Esophagus muscularis mucosa (tissue), 4 donors: ENCODE measurements around the gene NKTR. TPM values are rescaled to one million over a fixed set of nuclear protein-coding genes. Genes with fewer than 3 reads are reported as not detected.

Source experiments
- DNase-seq: peaks from one replicate; pipeline ENCODE4 v3.0.0-alpha.2; 2017; ENCODE audit errors: extremely low spot score
- H3K27ac ChIP-seq, 4 donors: fragments of 200-600 bp; sonication (generic); replicated peaks in 1 of 4; 1 replicate in 3 of 4; 2 replicates in 1 of 4; pipeline ENCODE4 v1.5.1; 2016 to 2019; ENCODE audit warnings: mild to moderate bottlenecking in 1 of 4
- H3K27me3 ChIP-seq, 4 donors: fragments of 200-600 bp; sonication (generic); one replicate each; pipeline versions ENCODE4 v1.5.1 to v1.6.0; 2016 to 2019
- H3K36me3 ChIP-seq, 4 donors: fragments of 200-600 bp; sonication (generic); one replicate each; pipeline ENCODE4 v1.5.1; 2016 to 2019
- H3K4me1 ChIP-seq, 4 donors: fragments of 200-600 bp; sonication (generic); one replicate each; pipeline ENCODE4 v1.5.1; 2016 to 2019
- H3K4me3 ChIP-seq, 4 donors: fragments of 200-600 bp; sonication (generic); 1 replicate in 2 of 4; 2 replicates in 2 of 4; pipeline ENCODE4 v1.5.1; 2016 to 2019; ENCODE audit warnings: mild to moderate bottlenecking in 4 of 4, moderate library complexity in 1 of 4
- H3K9me3 ChIP-seq, 4 donors: fragments of 200-600 bp; sonication (generic); 1 replicate in 3 of 4; 2 replicates in 1 of 4; pipeline ENCODE4 v1.5.1; 2016 to 2019
- EP300 ChIP-seq: sonication (generic); formaldehyde crosslinking; IDR thresholded peaks from one replicate; pipeline ENCODE4 v1.6.1; 2017; ENCODE audit warnings: antibody characterized with exemption
- POLR2A ChIP-seq: fragments of 450-650 bp; IDR thresholded peaks from one replicate; pipeline ENCODE4 v1.6.1; 2017; ENCODE audit warnings: antibody characterized with exemption, moderate library complexity, mild to moderate bottlenecking, low read depth
- POLR2AphosphoS5 ChIP-seq, 2 donors: sonication (generic); formaldehyde crosslinking; IDR thresholded peaks; one replicate each; pipeline ENCODE4 v1.6.1; 2017; ENCODE audit warnings: antibody characterized with exemption in 2 of 2
- WGBS: methylation state at CpG from one replicate; pipeline ENCODE4 v1.1.5; 2018; 5-methylcytosine and 5-hydroxymethylcytosine counted together
- intact Hi-C: fragments of 100-400 bp; cut with DNase I; formaldehyde crosslinking; loops from one replicate; pipeline ENCODE4 v1.15.1; 2023
- total RNA-seq, 4 donors: library from RNA; depleted of rRNA; stranded (reverse); fragments of >200 nt; gene quantifications; one replicate each; pipeline versions ENCODE4 v1.1.0 to v1.2.1, GENCODE V29; 2016
- TF ChIP-seq, protein P1 (sequence below), 3 experiments: fragments of 200-600 bp in 2 of 3; fragments of 450-650 bp in 1 of 3; sonication (generic) in 2 of 3; IDR thresholded peaks; one replicate each; pipeline ENCODE4 v1.5.1; 2017 to 2019; ENCODE audit warnings: antibody characterized with exemption in 3 of 3, mild to moderate bottlenecking in 2 of 3, moderate library complexity in 1 of 3

The NKTR gene
- total RNA-seq, 4 donors from 2014 or later, result 24.7 to 73.1 (median 36.0) TPM

DNA sequence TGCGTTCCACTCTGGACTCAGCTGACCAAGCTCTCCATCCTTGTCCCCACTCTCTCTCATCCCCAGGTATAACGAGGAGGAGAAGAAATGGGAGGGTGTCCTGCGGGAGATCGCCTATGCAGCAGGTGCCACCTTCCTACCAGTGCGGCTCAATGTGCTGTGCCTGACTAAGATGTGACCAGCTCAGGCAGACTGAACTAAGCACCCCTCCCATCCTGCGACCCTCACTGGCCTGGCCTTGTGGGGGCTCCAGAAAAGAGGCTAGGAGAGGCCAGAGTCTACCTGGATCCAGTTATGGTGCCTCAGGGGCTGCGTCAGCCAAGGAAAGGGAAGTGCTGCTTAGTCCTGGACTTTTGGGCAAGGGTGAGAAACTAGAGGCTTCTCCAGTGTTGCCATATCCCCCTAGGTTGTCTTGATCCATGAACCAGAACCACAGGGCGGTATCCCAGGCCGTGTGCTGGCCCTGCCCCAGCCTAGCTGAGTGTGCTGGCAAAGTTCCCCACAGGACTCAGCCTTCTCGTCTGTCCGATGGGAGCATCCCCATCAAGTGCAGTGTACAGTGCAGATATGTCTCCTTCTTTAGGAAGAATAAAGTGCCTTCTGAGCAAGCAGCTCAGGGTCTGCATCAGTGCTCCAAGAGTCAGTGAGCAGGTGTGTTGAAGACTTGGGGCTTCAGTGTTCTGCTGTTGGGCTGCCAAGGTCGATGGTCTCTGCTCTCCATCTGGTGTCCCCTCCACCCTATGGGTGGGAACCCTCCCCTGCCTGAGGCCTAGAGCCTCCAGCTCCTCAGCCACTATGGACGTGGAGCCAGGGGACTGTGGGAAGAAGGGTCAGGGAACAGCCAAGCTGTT, 91.6 kb downstream of the NKTR start:
- no peak overlapping the region for H3K4me3 ChIP-seq
- DNase-seq, result no peak
- H3K9me3 ChIP-seq, result no peaks in the 10 kb centered on the region
- H3K27ac ChIP-seq, result no peak overlapping the region
- 74% methylated on average over 9 of the region's 13 CpGs for WGBS
- TF ChIP-seq POLR2A, result no peak
- TF ChIP-seq, protein P1, sequence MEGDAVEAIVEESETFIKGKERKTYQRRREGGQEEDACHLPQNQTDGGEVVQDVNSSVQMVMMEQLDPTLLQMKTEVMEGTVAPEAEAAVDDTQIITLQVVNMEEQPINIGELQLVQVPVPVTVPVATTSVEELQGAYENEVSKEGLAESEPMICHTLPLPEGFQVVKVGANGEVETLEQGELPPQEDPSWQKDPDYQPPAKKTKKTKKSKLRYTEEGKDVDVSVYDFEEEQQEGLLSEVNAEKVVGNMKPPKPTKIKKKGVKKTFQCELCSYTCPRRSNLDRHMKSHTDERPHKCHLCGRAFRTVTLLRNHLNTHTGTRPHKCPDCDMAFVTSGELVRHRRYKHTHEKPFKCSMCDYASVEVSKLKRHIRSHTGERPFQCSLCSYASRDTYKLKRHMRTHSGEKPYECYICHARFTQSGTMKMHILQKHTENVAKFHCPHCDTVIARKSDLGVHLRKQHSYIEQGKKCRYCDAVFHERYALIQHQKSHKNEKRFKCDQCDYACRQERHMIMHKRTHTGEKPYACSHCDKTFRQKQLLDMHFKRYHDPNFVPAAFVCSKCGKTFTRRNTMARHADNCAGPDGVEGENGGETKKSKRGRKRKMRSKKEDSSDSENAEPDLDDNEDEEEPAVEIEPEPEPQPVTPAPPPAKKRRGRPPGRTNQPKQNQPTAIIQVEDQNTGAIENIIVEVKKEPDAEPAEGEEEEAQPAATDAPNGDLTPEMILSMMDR (IDR thresholded peaks at IDR 0.05), result no peak
- TF ChIP-seq EP300, result no peak
- TF ChIP-seq POLR2AphosphoS5 (IDR thresholded peaks at IDR 0.05), result no peak
- no peaks in the 10 kb centered on the region for H3K4me1 ChIP-seq
- intact Hi-C loops, result no loop called here
- no peaks in the 10 kb centered on the region for H3K36me3 ChIP-seq
- H3K27me3 ChIP-seq, result peaks cover 0 to 3% (median 0%) of the 10 kb centered on the region in 4 donors

DNA sequence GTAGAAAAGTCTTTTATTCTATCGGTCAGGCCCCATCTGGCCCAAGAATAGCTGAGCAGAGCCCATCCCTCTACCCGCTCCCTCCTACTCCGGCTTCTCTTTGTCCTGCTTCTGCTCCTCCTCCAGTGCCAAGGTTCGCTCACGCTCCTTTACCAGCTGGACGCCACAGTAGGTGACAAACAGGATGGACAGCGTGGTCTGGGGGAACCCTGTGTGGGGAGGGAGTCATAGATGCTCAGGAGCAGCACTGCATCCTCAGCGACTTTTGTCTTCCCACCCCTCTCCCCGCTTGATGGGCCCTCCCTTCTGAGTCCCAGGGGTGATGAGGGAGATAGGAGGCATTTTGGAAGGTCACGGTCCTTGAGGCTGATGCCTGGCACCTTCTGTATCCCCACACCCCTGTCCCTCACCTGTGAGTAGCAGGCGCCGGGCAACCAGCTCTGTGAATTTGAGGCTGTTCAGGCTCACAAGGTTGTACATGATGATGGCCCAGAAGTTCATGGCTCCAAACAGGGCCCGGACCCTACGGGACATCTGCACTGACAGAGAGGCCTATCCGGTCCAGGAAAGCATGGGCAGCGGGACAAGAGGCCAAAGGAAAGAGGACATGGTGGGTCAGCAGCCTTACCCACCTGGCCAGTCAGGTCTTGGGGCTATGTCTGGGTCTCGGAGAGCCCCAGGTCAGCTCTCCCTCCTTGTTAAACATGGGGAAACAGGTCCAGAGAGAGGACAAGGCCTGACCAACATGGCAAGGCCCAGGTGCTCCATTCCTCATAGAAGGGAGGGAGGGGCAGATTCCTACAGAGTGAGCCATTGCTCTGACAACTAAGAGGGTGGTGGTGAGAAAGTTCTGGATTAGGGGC, 92.4 kb downstream of the NKTR start:
- no peak for DNase-seq
- no peaks in the 10 kb centered on the region for H3K9me3 ChIP-seq
- no peak overlapping the region for H3K27ac ChIP-seq
- intact Hi-C loops, result no loop called here
- no peaks in the 10 kb centered on the region for H3K36me3 ChIP-seq
- H3K4me1 ChIP-seq, result no peaks in the 10 kb centered on the region
- H3K4me3 ChIP-seq, result no peak overlapping the region
- H3K27me3 ChIP-seq, result no peaks in the 10 kb centered on the region
- 92% methylated on average over 17 of the region's 17 CpGs for WGBS
- TF ChIP-seq POLR2AphosphoS5 (IDR thresholded peaks at IDR 0.05), result no peak
- no peak for TF ChIP-seq POLR2A
- TF ChIP-seq EP300, result no peak
- TF ChIP-seq, protein P1 (IDR thresholded peaks at IDR 0.05), result no peak

DNA sequence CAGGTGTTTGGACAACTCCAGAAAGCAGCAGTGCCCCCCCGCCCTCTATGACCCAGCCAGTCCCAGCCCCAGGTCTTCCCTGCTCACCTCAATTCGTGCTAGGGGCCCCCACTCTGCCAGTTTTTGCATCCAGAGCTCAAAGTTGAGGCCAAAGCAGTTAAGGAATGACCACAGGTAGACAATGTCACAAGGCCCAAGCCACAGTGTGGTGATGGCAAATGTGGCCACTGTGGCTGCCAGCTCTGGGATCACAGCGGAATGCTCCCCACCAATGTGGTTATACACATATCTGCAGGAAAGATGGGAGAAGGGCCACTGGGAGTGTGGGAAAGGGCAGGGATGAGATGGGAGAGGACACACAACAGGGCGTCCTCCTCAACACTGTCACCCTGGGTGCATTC, 93.0 kb downstream of the NKTR start:
- Histone ChIP-seq H3K9me3 (no peaks in the 10 kb centered on the region), H3K27me3 (no peaks in the 10 kb centered on the region), H3K36me3 (no peaks in the 10 kb centered on the region), H3K27ac (no peak overlapping the region), H3K4me3 (no peak overlapping the region), H3K4me1 (no peaks in the 10 kb centered on the region)
- intact Hi-C loops, result no loop called here
- no peak for DNase-seq
- 91% methylated on average over 3 of the region's 4 CpGs for WGBS
- no peak for TF ChIP-seq POLR2AphosphoS5 (IDR thresholded peaks at IDR 0.05)
- TF ChIP-seq, protein P1 (IDR thresholded peaks at IDR 0.05), result no peak
- no peak for TF ChIP-seq POLR2A
- no peak for TF ChIP-seq EP300

DNA sequence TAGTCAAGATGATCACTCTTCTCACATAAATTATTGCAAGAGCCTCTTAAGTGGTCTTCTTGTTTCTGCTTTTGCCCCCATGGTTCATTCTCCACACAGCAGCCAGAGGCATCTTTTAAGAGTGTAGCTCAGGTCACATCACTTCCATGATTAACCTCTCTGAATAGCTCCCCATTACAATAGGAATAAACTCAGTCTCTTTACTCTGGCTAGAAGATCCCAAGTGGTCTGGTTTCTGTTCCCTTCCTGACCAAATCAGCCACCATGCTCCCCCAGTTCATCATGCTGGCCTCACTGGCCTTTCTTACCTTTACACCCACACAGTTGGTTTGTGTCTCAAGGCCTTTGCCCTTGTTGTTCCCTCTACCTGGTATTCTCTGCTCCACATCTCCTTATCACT, 93.9 kb downstream of the NKTR start:
- intact Hi-C loops, result no loop called here
- no peak overlapping the region for H3K27ac ChIP-seq
- TF ChIP-seq EP300 (no peak), POLR2A (no peak), POLR2AphosphoS5 (IDR thresholded peaks at IDR 0.05) (no peak)
- TF ChIP-seq, protein P1 (IDR thresholded peaks at IDR 0.05), result no peak
- H3K36me3 ChIP-seq, result no peaks in the 10 kb centered on the region
- DNase-seq, result no peak
- no peaks in the 10 kb centered on the region for H3K27me3 ChIP-seq
- H3K9me3 ChIP-seq, result no peaks in the 10 kb centered on the region
- no peak overlapping the region for H3K4me3 ChIP-seq
- no peaks in the 10 kb centered on the region for H3K4me1 ChIP-seq
